Activated naive CD4-positive, alpha-beta T cell (primary cell): Measurements from ENCODE around the gene DNAH7.

ENCODE experiments used
- DNase-seq, 4 experiments: peaks; one replicate each; lab custom pipeline; 2025; lab: John Stamatoyannopoulos, UW

Gene DNAH7

GRCh38 chr2:195863121-195863520, 205.5 kb downstream of the DNAH7 start:
- no peak for DNase-seq

GRCh38 chr2:195861821-195862220, 206.8 kb downstream of the DNAH7 start:
- DNase-seq, result no peak

GRCh38 chr2:195859513-195859912, 209.1 kb downstream of the DNAH7 start:
- no peak for DNase-seq

GRCh38 chr2:195857132-195857531, 211.5 kb downstream of the DNAH7 start:
- no peak for DNase-seq

GRCh38 chr2:195850764-195851163, 217.9 kb downstream of the DNAH7 start:
- DNase-seq, result no peak

- DNase-seq, result no peak
Observed at GRCh38 chr2:195848119-195848899, 220.3 kb downstream of the DNAH7 start.

- no peak for DNase-seq
Observed at GRCh38 chr2:195842932-195843331, 225.7 kb downstream of the DNAH7 start.

- no peak for DNase-seq
Observed at GRCh38 chr2:195838002-195838401, 230.6 kb downstream of the DNAH7 start.

GRCh38 chr2:195836002-195836401, 232.6 kb downstream of the DNAH7 start:
- no peak for DNase-seq

- DNase-seq, result no peak
Observed at GRCh38 chr2:195834836-195835235, 233.8 kb downstream of the DNAH7 start.

- DNase-seq, result no peak
Observed at GRCh38 chr2:195830968-195831950, 237.4 kb downstream of the DNAH7 start.

- DNase-seq, result no peak
Observed at GRCh38 chr2:195824478-195824877, 244.2 kb downstream of the DNAH7 start.

- no peak for DNase-seq
Observed at GRCh38 chr2:195823206-195823605, 245.4 kb downstream of the DNAH7 start.

GRCh38 chr2:195821566-195821932, 247.1 kb downstream of the DNAH7 start:
- DNase-seq, result no peak

- no peak for DNase-seq
Observed at GRCh38 chr2:195820867-195821565, 247.6 kb downstream of the DNAH7 start.

GRCh38 chr2:195820373-195820772, 248.3 kb downstream of the DNAH7 start:
- no peak for DNase-seq

GRCh38 chr2:195819276-195819675, 249.4 kb downstream of the DNAH7 start:
- DNase-seq, result no peak

GRCh38 chr2:195818526-195818925, 250.1 kb downstream of the DNAH7 start:
- DNase-seq, result no peak

GRCh38 chr2:195818106-195818505, 250.5 kb downstream of the DNAH7 start:
- DNase-seq, result no peak

GRCh38 chr2:195815083-195815482, 253.6 kb downstream of the DNAH7 start:
- no peak for DNase-seq

GRCh38 chr2:195813421-195813820, 255.2 kb downstream of the DNAH7 start:
- no peak for DNase-seq

GRCh38 chr2:195810340-195811098, 258.1 kb downstream of the DNAH7 start:
- no peak for DNase-seq
